ENCODE data around the gene IL4. TPM values are rescaled to one million over a fixed set of nuclear protein-coding genes. Genes with fewer than 3 reads are reported as not detected.
"Not testable (repeated sequence)": the region's sequence is repeated elsewhere in the genome, so short reads cannot be mapped to it uniquely, and the experiment has no call there.

Gene IL4
- total RNA-seq, 2 donors from 2014 or later, result not detected

DNA sequence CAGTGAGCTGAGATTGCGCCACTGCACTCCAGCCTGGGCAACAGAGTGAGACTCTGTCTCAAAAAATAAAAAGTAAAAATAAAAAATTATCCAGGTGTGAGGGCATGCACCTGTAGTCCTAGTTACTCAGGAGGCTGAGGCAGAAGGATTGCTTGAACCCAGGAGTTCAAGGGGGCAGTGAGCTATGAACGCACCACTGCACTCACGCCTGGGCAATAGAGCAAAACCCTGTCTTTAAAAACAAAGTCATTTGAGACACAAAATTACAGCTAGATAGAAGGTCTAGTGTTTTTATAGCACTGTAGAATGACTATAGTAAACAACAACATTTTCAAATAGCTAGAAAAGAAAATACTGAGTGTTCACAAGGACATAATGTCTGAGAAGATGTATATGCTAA, 16.4 kb downstream of the IL4 start:
- H3K4me3 ChIP-seq, result no peak overlapping the region
- no peaks in the 10 kb centered on the region for H3K36me3 ChIP-seq
- no peak overlapping the region for H3K27ac ChIP-seq
- H3K4me1 ChIP-seq (ENCODE audit: control insufficient read depth in 1 of 2, low read depth in 2 of 2), result no peaks in the 10 kb centered on the region
- no peak for ATAC-seq (ENCODE audit: insufficient number of reproducible peaks, low FRiP score, low read depth)
- DNase-seq (ENCODE audit: low spot score), result no peak
- TF ChIP-seq, protein P1, sequence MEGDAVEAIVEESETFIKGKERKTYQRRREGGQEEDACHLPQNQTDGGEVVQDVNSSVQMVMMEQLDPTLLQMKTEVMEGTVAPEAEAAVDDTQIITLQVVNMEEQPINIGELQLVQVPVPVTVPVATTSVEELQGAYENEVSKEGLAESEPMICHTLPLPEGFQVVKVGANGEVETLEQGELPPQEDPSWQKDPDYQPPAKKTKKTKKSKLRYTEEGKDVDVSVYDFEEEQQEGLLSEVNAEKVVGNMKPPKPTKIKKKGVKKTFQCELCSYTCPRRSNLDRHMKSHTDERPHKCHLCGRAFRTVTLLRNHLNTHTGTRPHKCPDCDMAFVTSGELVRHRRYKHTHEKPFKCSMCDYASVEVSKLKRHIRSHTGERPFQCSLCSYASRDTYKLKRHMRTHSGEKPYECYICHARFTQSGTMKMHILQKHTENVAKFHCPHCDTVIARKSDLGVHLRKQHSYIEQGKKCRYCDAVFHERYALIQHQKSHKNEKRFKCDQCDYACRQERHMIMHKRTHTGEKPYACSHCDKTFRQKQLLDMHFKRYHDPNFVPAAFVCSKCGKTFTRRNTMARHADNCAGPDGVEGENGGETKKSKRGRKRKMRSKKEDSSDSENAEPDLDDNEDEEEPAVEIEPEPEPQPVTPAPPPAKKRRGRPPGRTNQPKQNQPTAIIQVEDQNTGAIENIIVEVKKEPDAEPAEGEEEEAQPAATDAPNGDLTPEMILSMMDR (IDR thresholded peaks at IDR 0.05), result no peak
- no peaks in the 10 kb centered on the region for H3K27me3 ChIP-seq (replicated peaks; ENCODE audit: insufficient read depth)
- H3K9me3 ChIP-seq, result no peaks in the 10 kb centered on the region

DNA sequence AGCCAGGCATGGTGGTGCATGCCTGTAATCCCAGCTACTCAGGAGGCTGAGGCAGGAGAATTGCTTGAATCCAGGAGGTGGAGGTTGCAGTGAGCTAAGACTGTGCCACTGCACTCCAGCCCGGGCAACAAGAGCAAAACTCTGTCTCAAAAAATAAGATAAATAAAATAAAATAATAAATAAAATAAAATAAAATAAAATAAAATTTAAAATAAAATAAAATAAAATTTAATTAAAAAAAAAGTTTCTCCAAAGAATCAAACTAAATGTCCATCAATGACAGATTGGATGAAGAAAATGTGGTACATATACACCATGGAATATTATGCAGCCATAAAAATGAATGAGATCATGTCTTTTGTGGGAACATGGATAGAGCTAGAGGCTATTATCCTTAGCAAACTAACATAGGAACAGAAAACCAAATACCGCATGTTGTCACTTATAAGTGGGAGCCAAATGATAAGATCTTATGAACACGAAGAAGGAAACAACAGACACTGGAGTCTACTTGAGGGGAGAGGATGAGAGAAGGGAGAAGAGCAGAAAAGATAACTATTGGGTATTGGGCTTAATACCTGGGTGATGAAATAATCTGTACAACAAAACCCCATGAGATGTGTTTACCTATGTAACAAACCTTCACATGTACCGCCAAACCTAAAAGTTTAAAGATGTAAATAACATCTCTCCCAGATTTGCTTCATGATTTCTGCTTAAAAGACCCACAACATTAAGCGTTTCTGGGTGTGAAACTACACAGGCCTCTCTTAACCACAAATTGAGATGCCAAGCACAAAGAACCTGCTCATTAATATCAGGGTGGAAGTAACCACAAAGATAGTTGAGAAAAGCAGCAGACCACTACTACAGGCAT, 18.2 kb downstream of the IL4 start:
- H3K27ac ChIP-seq; H3K4me1 ChIP-seq (ENCODE audit: control insufficient read depth in 1 of 2, low read depth in 2 of 2); ATAC-seq (ENCODE audit: insufficient number of reproducible peaks, low FRiP score, low read depth); H3K9me3 ChIP-seq; H3K36me3 ChIP-seq; DNase-seq (ENCODE audit: low spot score); H3K27me3 ChIP-seq (replicated peaks; ENCODE audit: insufficient read depth); H3K4me3 ChIP-seq: not testable (repeated sequence)

DNA sequence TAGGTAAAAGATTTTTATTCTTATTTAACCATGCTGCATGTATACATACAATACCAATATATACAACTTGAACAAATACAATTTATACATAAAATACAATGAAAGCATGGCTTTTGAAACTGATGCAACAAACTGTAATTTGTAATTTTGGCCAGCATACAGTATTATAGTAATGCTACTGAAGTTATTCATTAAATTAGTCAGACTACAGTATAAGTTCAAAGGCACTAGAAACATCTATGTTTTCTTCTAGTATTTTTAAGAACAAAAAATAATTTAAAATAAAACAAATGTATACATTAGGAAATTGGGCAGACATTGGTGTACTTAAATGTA, 18.8 kb downstream of the IL4 start:
- Histone ChIP-seq H3K4me1 (ENCODE audit: control insufficient read depth in 1 of 2, low read depth in 2 of 2) (no peaks in the 10 kb centered on the region), H3K4me3 (no peak overlapping the region), H3K9me3 (no peaks in the 10 kb centered on the region), H3K27ac (no peak overlapping the region), H3K27me3 (replicated peaks; ENCODE audit: insufficient read depth) (no peaks in the 10 kb centered on the region), H3K36me3 (peaks cover under 1% of the 10 kb centered on the region)
- DNase-seq (ENCODE audit: low spot score) (no peak), ATAC-seq (ENCODE audit: insufficient number of reproducible peaks, low FRiP score, low read depth) (no peak)
- TF ChIP-seq, protein P1 (IDR thresholded peaks at IDR 0.05), result no peak

DNA sequence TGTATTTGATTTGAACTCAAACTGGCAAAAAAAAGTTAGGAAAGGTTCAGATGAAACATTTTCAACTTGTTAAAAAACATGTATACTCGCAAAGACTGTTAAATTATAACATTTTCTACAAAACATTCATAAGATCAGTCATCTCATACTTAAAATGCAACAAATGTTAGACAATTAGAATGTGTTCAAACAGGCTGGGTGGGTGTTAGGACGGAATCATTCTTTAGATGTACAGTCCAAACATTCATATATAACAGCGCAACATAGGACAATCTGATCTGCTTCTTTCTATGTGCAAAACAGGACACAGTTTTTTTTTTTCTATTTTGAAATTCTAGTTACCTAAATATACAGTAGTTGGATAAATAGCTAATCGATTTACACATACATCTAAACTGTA, 22.2 kb downstream of the IL4 start:
- DNase-seq (ENCODE audit: low spot score) (no peak), ATAC-seq (ENCODE audit: insufficient number of reproducible peaks, low FRiP score, low read depth) (no peak)
- peaks cover 7% of the 10 kb centered on the region for H3K36me3 ChIP-seq
- TF ChIP-seq, protein P1 (IDR thresholded peaks at IDR 0.05), result no peak
- no peaks in the 10 kb centered on the region for H3K4me1 ChIP-seq (ENCODE audit: control insufficient read depth in 1 of 2, low read depth in 2 of 2)
- H3K9me3 ChIP-seq, result no peaks in the 10 kb centered on the region
- no peak overlapping the region for H3K27ac ChIP-seq
- no peak overlapping the region for H3K4me3 ChIP-seq
- H3K27me3 ChIP-seq (replicated peaks; ENCODE audit: insufficient read depth), result no peaks in the 10 kb centered on the region

DNA sequence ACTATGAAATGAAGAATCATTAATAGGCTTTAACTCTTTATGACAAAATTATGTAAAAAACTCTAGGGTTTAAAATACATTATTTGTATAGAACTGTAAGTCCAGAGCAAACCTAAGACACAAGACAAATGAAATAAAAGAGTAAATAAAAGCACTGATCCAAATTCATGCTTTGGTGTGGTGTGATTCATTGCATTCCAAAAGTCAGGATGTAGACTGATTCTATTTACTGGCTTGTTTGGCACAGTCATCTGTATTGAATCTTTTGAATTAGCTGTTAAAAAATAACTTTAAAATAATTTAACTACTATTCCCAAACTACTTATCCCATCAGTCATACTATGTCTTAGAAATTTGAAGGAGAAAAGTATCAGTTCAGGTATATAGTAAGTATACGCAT, 31.1 kb downstream of the IL4 start:
- Histone ChIP-seq H3K36me3 (peaks cover 15% of the 10 kb centered on the region), H3K4me3 (no peak overlapping the region), H3K9me3 (no peaks in the 10 kb centered on the region), H3K27me3 (replicated peaks; ENCODE audit: insufficient read depth) (no peaks in the 10 kb centered on the region), H3K27ac (no peak overlapping the region), H3K4me1 (ENCODE audit: control insufficient read depth in 1 of 2, low read depth in 2 of 2) (no peaks in the 10 kb centered on the region)
- TF ChIP-seq, protein P1 (IDR thresholded peaks at IDR 0.05), result no peak
- DNase-seq (ENCODE audit: low spot score), result no peak
- no peak for ATAC-seq (ENCODE audit: insufficient number of reproducible peaks, low FRiP score, low read depth)

DNA sequence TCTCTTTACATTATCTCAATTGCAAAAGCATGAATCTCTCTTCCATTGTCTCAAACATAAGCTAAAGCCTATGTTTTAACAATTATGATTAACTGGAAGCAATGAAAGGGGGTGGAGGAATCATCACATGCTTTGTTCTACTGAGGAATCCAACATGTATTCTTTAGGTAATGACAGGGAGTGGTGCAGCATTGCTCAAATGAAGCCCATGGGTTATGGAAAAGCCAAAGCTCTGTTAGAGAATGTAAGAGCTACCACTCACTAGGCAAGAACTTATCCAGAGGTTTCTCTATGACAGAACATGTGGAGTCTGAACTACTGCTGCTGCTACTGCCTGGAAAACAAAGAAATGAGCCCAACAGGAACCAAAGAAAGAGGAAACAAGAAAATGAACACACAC, 34.9 kb downstream of the IL4 start:
- DNase-seq (ENCODE audit: low spot score), result no peak
- Histone ChIP-seq H3K4me1 (ENCODE audit: control insufficient read depth in 1 of 2, low read depth in 2 of 2) (no peaks in the 10 kb centered on the region), H3K36me3 (no peaks in the 10 kb centered on the region), H3K9me3 (no peaks in the 10 kb centered on the region), H3K4me3 (no peak overlapping the region), H3K27me3 (replicated peaks; ENCODE audit: insufficient read depth) (no peaks in the 10 kb centered on the region), H3K27ac (no peak overlapping the region)
- ATAC-seq (ENCODE audit: insufficient number of reproducible peaks, low FRiP score, low read depth), result no peak
- TF ChIP-seq, protein P1 (IDR thresholded peaks at IDR 0.05), result no peak

All from thoracic aorta (tissue), 2 donors.